ENCODE results near the gene RAB6B. TPM values are rescaled to one million over a fixed set of nuclear protein-coding genes. Genes with fewer than 3 reads are reported as not detected.

Gene RAB6B
- total and polyA plus RNA-seq, 2 of the 8 experiments (the other 6 are each of a cell fraction or from before 2014, with no cell fraction given), result 7.9 to 15.6 TPM

DNA sequence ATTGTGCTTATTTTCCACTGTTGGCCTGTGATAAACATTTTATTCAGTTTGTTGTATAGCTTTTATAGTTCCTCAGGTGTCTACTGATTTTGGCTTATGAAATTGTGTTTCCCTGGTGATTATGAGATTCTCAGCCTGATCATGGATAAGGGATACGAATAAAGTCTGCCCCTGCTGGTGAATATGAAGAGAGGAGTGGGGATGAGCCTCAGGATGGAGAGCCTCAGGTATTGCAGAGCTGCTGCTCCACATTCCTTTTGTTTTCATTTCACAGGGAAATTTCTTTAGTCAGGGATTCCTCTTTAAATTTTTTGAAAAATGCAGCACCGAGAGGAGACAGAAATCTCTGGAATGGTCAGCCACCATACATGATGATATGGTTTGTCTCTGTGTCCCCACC, 14.7 kb upstream of the RAB6B start:
- H3K79me2 ChIP-seq (ENCODE audit: control insufficient read depth in 1 of 2, insufficient read depth in 2 of 2, low read length in 2 of 2), result no peaks in the 10 kb centered on the region
- DNase-seq (ENCODE audit: low read depth in 1 of 2, low spot score in 2 of 2) (no peak), FAIRE-seq (peak; percentile 91)
- no peak overlapping the region for H3K9ac ChIP-seq (replicated peaks in 1 of 4; ENCODE audit: extremely low read depth in 1 of 4, low read depth in 3 of 4, low read length in 3 of 4)
- no peaks in the 10 kb centered on the region for H3K23me2 ChIP-seq (ENCODE audit: low read depth, low read length)
- no peaks in the 10 kb centered on the region for H3K36me3 ChIP-seq (ENCODE audit: control insufficient read depth in 2 of 4, insufficient read depth in 4 of 4, low read length in 3 of 4)
- no peak overlapping the region for H4K5ac ChIP-seq (ENCODE audit: insufficient read length, low read depth, low read length)
- H3K4me3 ChIP-seq (ENCODE audit: extremely low read depth in 1 of 4, insufficient read depth in 2 of 4, low read depth in 3 of 4, low read length in 4 of 4), result no peak overlapping the region
- H3K27ac ChIP-seq (ENCODE audit: low read depth, low read length), result no peak overlapping the region
- CTCF ChIA-PET (ENCODE audit: partially characterized antibody), result interaction anchor here (0.6 to 2.6 kb wide), 20 partner anchors 9 to 456 kb away, joined by 3 to 9 read pairs (median 4); no protein-coding TSS in a partner anchor
- no peaks in the 10 kb centered on the region for H3K4me1 ChIP-seq (replicated peaks in 1 of 4; ENCODE audit: control insufficient read depth in 3 of 4, insufficient read depth in 4 of 4, low read length in 3 of 4)
- no peak overlapping the region for H4K8ac ChIP-seq (ENCODE audit: extremely low read depth, insufficient read depth, low read length)
- H2BK120ac ChIP-seq (replicated peaks; ENCODE audit: low read depth, low read length), result no peak overlapping the region
- H3K18ac ChIP-seq (ENCODE audit: extremely low read depth, low read length), result no peak overlapping the region
- no peak overlapping the region for H2BK12ac ChIP-seq (ENCODE audit: low read depth, low read length)
- H2BK20ac ChIP-seq (ENCODE audit: low read length), result no peak overlapping the region
- H2BK15ac ChIP-seq (ENCODE audit: low read length), result no peak overlapping the region
- H2AK5ac ChIP-seq (ENCODE audit: low read depth, low read length), result no peak overlapping the region
- H3K79me1 ChIP-seq (ENCODE audit: low read depth, low read length), result no peaks in the 10 kb centered on the region
- WGBS, 2 experiments (ENCODE audit: extremely low coverage in 1 of 2, insufficient coverage in 1 of 2, insufficient read length in 1 of 2, insufficient replicate concordance in 2 of 2, low coverage in 1 of 2, low lambda C conversion rate in 2 of 2, missing lambda C conversion rate in 1 of 2), result 78% methylated on average over 2 of the region's 2 CpGs; no CpG with 5 or more reads in 1 of the 2 experiments
- H3K4me2 ChIP-seq (ENCODE audit: insufficient read depth in 1 of 2, low read depth in 2 of 2, low read length in 2 of 2), result no peak overlapping the region
- H2BK5ac ChIP-seq (ENCODE audit: low read depth, low read length), result no peak overlapping the region
- H3K4ac ChIP-seq (replicated peaks; ENCODE audit: insufficient read length, low read depth, low read length), result no peak overlapping the region
- no peak overlapping the region for H3K56ac ChIP-seq (replicated peaks; ENCODE audit: insufficient read length, low read depth, low read length)
- H3K23ac ChIP-seq (ENCODE audit: insufficient read length), result no peak overlapping the region
- no peak overlapping the region for H3K14ac ChIP-seq (ENCODE audit: insufficient read length)
- POLR2A ChIA-PET (ENCODE audit: partially characterized antibody), result no interaction called here
- H2AFZ ChIP-seq (ENCODE audit: low read length), result no peak overlapping the region
- no peaks in the 10 kb centered on the region; a peak in 1 of 4 replicates for H3K9me3 ChIP-seq (ENCODE audit: insufficient read depth in 2 of 2, low read depth in 1 of 2, low read length in 1 of 2)
- H4K91ac ChIP-seq (replicated peaks; ENCODE audit: insufficient read length, low read length), result no peak overlapping the region
- H4K20me1 ChIP-seq (replicated peaks in 1 of 2; ENCODE audit: control insufficient read depth in 1 of 2, insufficient read depth in 2 of 2, low read length in 2 of 2), result no peaks in the 10 kb centered on the region
- no peaks in the 10 kb centered on the region for H3K27me3 ChIP-seq (replicated peaks in 1 of 4; ENCODE audit: control insufficient read depth in 3 of 4, extremely low read depth in 1 of 4, insufficient read depth in 3 of 4, low read length in 3 of 4)
- TF ChIP-seq SP2 (IDR thresholded peaks at IDR 0.05; ENCODE audit: low read length) (no peak), RAD21 (IDR thresholded peaks at IDR 0.05 in 1 of 2, conservative IDR thresholded peaks at IDR 0.05 in 1 of 2; ENCODE audit: low read depth in 2 of 2, low read length in 2 of 2) (peak; percentile 9 to 20; a peak in 2 of 4 replicates)
- TF ChIP-seq, protein P1, sequence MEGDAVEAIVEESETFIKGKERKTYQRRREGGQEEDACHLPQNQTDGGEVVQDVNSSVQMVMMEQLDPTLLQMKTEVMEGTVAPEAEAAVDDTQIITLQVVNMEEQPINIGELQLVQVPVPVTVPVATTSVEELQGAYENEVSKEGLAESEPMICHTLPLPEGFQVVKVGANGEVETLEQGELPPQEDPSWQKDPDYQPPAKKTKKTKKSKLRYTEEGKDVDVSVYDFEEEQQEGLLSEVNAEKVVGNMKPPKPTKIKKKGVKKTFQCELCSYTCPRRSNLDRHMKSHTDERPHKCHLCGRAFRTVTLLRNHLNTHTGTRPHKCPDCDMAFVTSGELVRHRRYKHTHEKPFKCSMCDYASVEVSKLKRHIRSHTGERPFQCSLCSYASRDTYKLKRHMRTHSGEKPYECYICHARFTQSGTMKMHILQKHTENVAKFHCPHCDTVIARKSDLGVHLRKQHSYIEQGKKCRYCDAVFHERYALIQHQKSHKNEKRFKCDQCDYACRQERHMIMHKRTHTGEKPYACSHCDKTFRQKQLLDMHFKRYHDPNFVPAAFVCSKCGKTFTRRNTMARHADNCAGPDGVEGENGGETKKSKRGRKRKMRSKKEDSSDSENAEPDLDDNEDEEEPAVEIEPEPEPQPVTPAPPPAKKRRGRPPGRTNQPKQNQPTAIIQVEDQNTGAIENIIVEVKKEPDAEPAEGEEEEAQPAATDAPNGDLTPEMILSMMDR (IDR thresholded peaks at IDR 0.05; ENCODE audit: control extremely low read depth in 1 of 3, insufficient read depth in 1 of 3, low read depth in 1 of 3, low read length in 3 of 3), result peak; percentile 9 to 60 (median 18); a peak in 3 of 4 replicates

Measured in H1 (cell line).